Activated CD8-positive, alpha-beta memory T cell treated with anti-CD3 and anti-CD28 coated beads, Interleukin-2, amount 50 U/mL, for 24 hours (primary cell): ENCODE results near the gene RPL22.

ENCODE experiments used
- DNase-seq: peaks from one replicate; pipeline ENCODE4 v3.0.0-alpha.2; 2020; ENCODE audit errors: extremely low read depth

The RPL22 gene

DNA sequence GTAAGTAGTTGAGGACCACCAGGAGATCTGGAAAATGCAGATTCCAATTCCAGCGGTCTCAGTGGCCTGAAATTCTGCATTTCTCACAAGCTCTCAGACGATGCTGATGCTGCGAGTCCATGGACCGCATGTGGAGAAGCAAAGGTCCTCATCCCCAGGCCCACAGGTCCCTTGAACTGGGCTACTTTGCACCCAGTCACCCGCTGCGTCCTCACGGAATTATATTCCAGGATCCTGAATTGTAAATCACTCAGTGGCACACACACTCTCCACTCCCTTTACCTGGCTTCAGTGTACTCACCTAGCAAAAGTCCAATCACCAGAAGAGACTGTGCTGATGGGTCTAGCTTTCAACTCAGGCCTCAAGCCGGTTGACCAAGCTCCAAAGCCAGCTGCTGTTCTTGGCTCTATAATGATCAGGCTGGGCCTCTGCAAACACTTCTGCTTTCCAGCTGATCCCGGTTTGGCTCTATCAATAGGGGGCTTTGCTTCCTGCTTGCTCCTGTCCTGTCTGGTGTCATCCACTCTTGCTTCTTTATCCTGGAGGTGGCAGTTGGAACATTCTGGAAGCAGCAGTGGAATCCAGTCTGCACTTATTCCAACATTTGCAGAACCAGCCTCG, 904 bp upstream of the RPL22 start:
- no peak for DNase-seq

DNA sequence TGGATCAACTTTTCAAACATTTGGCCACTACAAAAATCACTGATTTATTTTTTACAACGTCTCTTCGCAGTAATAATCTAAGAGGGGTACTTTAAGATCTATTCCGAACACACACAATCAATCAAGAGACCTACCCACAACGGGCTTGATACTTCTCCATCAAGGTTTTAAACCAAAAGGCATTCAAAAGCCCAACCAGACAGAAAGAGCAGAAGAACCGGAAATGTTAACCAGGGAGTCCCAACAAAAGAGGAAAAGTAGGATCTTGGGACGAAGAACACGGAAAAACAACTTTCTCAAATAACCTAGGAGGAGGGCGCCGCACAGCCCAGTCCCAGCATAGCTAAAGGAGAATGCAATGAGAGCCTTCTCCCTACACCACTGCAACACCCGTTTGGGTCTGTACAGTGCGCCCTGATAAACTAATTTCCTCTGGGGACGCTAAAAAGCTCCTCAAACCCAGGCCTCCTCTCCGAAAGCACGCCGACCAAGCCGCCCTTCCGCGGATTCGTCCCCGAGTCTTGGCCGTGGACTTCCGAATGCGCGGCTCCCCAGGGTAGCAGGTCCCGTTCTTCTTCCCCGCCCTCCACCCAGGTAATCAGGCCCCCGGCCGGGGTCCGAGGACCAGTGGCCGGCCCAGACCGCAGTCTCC, 623 bp downstream of the RPL22 start:
- no peak for DNase-seq

DNA sequence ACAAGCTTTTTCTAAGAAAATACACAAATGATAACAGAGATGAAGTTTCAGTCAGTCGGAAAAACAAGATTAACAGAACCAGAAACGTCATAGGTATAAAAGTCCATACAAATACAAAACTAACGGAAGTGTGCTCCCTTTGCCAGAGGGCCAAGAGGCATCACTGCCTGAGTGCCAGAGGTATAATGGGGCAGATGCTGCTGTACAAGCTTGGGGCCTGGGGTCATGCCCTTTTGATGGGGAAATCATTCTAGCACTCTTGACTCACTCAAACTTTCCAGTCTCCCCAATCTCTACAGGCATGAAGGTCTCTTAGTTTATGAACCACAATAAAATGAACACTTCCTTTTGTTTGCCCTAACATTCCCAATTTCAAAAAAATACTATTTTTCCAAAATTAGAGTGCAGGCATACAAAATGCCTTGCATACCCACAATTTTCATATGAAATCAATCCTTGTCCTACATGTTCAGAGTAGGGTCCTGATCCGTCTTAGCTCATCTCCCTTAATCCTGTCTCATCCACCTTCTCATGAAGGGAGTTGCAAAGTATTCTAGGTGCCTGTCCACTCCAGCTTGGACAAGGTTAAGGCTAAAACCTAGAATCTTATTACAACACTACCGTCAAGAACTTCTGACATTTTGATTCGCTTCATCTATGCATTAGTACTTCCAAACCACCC, 1.5 kb downstream of the RPL22 start:
- DNase-seq = no peak

DNA sequence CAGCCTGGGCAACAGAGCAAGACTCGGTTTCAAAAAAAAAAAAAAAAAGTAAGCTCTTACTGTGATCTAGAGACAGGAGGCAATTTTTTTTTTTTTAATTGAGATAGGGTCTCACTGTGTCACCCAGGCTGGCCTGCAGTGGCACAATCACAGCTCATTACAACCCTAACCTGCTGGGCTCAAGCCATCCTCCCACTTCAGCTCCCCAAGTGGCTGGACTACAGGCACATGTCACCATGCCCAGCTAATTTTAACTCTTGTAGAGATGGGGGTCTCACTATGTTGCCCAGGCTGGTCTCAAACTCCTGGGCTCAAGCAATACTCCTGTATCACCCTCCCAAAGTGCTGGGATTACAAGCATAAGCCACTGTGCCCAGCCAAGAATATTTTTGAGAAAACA, 7.4 kb downstream of the RPL22 start:
- DNase-seq = no peak

DNA sequence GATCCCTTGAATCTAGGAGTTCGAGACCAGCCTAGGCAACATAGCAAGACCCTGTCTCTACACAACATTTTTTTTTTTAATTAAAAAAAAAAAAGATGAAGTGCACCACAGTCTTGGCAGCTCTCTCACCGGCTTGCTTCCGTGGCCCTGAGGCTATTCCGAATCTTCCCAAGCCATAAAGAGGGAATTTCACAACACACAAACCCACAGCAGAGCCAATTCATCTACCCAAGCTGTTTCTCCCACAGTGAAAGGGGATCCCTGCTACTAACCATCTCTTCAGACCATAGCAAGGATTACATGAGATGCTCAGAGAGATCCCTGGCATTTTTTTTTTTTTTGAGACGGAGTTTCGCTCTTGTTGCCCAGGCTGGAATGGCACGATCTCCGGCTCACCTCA, 10.9 kb downstream of the RPL22 start:
- DNase-seq = no peak

DNA sequence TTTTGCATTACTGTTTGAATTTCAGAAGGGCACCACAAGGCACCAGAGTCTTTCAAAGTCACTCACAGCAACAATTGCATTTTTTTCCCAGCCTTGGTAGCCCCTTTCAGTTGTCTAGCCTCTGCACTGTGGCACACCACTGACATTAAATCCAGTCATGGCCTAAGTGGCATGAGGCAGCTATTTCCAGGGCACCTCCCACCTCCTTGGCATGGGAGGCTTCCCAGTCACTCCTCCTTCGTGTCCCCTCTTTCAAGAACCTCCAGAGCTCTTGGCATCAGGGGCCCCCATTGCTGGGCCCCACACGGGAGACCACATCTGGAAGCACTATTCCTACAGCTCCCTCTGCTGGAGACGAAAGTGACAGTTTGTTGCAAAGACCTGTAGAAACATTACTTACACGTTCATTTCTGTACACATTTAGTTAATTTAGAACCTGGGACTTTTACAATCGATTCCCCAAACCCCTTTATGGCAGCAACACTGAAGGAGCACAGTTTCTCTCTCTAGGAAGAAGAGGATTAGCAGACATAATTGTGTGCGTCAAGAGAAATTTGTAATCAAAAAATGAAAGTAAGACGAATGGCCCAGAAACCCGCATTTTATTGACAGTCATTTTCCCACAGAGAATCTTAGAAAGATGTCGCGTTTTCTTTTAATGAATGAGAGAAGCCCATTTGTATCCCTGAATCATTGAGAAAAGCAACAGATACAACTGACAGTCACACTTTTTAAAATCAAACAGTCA, 13.6 kb downstream of the RPL22 start:
- no peak for DNase-seq

DNA sequence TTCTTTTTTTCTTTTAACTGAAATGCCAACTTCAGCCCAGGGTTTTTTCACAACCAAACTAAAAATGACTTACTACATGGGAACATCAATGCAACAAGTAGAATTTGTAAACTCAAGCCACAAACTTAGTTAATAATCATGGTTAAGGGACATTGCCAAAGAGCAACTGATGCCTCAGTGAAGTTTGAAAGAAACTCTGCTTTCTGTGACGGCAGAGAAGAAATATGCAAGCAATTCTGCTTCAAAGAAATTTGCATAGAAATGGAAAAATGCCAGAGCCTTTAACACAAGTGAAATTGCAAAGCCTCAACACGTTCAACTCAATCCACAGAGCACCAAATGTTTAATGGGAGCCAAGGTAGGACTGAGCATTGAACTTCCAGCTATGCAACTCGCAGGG, 14.2 kb downstream of the RPL22 start:
- DNase-seq = no peak

DNA sequence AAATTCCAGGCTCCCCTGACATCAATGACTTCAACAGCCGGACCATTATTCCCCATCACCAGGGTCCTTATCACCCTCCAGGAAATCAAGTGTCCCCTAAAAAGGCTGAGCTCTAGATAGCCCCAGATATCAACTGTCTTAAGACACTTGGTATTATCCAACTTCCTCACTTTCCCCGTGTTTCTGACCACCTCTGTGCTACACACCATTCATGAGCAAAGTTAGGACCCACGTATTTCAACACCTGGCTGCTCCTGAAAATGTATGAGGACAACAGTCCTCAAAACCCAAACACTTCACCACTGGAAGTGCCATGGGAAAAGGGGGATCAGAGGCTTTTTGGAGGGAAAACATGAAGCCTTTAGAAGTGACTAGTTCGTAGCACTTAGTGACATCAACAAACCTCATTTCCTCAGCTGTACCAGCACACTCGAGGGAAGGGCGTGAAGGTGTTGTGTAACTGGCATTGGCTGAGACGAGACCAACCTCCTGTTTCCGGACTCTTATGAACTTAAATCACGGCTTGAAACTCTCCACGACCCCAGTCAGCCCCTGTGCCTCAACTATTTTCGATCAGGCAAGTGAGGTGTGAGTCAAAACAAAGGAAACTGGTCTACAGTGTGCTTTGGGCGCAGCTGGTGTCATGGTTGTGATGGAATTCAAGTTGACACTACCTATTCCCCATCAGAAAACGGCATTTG, 15.2 kb downstream of the RPL22 start:
- DNase-seq = no peak

DNA sequence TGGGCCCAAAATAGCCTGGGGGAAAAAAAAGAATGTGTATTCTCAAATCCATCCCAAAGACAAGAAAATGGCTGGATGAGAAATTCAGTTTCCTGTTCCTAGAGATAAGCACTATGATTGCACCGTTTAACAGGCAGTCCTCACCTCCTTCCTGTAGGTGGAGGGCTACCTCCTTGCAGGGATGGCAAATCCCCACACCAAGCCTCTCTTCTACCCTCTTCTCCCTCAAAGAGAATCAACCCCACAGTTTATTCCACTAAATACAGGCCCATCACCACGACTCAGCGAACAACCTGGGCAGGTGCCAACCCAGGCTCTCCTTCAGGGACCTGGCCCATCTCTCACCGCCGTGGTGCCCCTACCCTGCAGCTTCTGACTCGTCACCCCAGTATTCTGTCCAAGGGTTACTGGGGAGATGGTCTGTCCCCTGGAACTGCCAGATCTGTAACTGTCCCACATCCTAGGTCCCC, 15.8 kb downstream of the RPL22 start:
- DNase-seq = no peak

DNA sequence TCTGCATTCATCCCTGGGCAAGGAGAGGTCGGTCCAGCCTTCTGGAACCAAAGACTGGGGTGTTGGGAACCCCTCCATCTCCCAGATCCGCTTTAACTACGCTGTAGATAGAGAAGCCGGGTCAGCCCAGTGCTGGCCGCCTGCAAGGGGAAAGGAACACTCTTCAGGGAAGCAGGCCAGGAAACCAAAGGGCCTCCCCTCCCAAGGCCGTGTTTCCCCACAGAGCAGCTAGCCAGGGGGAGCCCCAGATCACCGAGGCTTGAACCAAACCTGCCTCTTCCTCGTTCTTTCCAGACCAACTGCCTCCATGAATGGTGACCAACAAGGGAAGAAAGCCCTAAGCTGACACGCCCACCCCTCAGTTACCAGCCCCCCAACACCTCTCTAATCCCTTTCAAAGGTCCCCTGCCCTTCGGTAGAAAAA, 18.0 kb downstream of the RPL22 start:
- no peak for DNase-seq

DNA sequence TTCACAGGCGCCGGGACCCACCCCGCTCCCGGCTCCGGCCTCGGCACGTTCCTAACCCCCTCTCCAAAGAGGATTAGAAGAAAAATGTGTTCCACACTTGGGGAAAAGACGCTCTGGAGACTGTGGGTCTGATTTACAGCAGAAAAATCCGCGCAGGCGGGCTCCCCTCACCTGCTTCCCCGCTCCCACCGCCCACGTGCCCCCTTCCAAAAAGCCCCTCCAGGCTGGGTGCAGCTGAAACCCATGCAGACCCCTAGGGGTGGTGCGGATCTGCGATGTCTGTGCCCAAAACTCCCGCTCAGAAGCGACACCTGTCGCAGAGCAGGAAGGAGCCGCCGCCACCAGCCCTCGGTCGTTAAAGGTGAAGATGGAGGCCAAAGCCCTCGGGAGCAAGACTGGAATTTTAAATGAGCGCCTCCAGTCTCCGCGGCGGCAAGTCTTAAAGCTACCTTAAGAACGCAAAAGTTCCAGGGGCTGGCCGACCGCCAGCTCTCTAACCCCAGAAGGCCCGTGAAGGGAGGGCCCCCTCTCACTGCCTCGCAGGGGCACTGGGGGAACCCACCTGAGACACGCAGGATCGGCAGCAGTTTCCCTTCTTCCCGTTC, 18.6 kb downstream of the RPL22 start:
- DNase-seq = no peak

DNA sequence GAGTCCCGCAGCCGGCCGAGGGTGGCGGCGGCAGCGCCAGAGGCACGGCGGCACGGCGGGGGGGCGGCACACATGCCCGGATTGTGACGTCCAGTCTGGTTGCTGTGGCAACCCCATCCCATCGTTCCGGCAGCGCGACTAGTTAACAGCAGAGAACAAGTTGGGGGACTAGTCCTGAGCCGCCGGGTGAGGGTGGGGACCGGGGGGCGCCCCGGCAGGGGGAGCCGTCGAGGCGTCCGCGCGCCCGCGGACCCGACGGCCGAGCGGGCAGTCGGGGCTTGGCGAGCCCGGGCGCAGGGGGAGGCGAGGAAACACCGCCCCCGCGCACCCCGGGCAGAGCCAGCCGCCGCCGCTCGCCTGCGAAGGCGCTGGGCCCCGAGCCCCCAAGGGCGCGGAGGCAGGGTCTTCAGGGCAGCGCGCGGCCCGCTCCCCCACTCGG, 19.1 kb downstream of the RPL22 start, which contains the start of gene CHD5:
TSS of gene CHD5 (minus strand) at position 54 of the 439 bp plus-strand sequence. CDS start 298 bp downstream, outside the sequence.
- DNase-seq = no peak

DNA sequence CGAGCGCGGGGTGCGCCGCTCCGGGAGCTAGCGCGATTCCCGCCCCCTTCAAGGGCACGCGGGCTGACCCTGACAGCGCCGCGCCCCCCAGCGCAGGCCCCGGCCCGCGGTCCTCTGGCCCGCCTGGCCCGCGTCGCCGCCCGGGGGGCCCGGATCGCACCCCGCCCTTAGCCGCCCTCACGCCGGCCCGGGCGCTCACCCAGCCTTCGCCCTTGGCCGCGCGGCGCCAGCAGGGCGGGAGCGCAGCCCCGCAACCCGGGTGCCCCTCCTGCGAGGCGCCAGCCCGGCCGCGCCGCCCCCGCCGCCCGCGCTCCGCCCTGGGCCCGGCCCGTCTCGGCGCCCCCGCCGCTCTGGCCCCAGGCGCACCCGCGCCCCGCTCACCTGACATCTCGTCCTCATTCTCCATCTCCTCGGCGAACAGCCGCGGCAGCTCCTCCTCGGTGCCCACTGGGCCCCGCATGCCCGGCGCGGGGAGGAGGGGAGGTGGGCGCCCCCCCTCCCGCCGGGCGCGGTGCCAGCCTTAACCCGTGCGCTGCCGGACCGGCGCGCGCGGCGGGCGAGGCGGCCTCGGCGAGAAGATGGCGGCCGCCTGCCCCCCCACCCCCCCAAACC, 19.7 kb downstream of the RPL22 start:
- no peak for DNase-seq

DNA sequence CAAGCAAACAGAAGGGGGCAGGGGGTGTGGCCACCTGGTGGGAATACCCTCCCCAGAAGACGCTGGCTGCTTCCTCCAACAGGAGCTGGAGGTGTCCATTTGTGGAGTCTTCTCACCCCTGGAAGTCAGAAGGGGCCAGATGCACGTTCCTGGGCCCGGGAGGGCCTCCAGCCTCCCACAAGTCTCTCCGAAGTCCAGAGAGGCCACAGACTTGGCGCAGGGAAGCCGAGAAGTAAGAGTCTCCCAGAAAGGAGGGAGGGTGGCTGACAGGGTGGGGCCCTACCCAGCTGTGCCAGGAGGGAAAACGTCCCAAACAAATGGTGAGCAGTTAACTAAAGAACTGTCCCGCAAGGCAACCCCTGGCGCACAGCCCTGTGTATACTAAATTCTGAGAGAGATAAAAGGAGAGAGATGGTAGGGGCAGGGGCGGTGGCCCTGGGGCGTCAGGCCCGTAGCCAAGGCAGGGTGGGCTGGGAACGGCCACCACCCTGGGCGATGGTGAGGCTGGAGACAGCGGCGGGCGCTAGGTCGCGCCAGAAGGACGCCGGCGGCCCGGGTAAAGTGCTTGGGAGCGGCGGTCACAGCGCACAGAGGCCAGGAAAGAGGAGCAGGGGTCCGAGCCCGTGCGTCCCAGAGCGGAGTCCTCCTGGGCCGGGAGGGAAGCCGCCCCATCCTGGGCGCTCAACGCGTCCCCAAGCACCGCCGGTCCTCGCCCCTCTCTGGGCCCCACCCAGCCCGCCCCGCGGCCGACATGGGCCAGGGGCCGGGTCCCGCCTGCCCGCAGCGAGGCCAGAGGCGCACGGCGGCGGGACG, 20.4 kb downstream of the RPL22 start:
- no peak for DNase-seq

DNA sequence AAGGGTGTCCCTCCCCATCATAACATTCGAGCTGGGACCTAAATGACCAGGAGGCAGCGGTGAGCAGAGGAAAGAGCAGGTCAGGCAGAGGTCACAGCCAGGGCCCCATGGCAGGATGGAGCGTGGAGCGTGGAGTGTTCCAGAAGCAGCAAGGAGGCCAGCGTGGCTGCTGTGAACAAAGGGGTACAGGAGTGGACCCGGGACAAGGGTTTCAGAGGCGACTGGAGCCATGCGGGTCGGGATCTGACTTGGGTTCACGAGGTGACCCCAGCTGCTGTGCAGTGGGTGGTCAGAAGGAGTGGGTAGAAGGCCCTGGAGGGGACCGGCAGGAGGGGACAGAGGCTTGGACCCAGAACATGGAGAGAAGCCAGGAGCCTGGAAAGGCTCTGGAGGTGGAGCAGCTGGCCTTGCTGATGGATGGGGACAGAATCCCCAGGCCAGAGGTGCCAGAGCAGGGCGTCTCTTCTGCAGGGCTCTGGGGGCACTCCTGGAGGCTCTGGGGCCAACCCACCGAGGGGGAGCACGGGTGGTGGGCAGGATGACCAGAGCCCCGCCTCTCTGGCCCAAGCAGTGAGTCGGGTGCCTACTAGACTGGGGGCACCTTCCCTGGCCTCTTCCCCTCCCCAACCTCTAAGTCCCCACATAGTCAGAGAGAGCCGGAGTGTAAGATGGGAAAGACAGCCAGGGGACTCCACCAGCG, 21.6 kb downstream of the RPL22 start:
- no peak for DNase-seq

DNA sequence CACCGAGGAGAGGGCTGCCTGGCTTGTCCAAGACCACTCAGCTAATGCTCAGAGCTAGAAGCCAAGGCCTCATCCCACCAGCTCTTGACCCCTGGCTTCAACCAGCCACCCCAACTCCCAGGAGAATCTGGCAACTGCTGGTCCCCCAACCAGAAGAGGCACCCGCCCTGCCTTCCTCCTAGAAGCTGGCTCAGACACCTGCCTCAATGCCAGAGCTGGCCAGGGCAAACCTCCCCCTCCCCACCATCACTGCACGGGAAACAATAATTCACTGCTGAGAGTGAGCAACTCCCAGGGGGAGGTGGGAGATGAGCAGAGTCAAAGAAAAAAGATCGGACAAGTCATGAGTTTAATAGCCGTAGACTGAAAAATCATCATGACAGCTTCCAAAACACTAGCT, 22.6 kb downstream of the RPL22 start:
- no peak for DNase-seq

DNA sequence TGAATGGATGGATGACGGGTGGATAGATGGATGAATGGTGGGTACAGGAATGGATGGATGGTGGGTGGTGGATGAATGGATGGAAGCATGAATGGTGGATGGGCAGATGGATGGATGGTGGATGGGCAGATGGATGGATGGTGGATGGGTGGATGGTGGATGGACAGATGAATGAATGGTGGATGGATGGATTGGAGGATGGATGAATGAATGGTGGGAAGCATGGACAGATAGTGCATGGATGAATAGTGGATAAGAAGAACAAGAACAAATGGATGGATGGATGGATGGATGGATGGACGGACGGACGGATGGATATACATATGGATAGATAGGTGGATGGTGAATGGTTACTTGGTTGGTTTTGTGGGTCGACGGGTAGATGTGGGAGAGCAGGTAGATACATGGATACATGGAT, 24.0 kb downstream of the RPL22 start:
- DNase-seq = no peak

DNA sequence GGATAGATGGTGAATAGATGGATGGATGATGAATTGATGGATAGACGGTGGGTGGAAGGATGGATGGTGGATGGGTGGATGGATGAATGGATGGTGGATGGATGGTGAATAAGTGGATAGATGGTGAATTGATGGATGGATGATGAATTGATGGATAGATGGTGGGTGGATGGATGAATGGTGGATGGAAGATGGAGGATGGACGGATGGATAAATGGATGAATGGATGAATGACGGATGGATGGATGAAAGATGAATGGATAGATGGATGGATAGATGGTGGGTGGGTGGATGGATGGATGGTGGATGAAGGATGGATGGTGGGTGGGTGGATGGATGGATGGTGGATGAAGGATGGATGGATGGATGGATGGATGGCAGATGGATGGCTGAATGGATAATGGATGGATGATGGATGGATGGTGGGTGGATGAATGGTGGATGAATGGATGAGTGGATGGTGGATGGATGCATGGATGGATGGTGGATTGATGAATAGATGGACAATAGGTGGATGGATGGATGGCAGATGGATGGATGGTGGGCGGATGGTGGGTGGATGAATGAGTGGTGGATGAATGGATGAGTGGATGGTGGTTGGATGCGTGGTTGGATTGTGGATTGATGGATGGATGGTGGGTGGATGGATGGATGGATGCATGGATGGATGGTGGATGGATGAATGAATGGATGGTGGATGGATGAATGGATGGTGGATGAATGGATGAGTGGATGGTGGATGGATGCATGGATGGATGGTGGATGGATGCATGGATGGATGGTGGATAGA, 24.6 kb downstream of the RPL22 start:
- no peak for DNase-seq
